Activated T-helper 1 cell treated with anti-CD3 and anti-CD28 coated beads, Interleukin-12 subunit alpha, Interleukin-12 subunit beta, Interleukin-2, Interleukin-4 antibody, amounts not matched to agents 30 ng/mL and 10 ng/mL and 1 ng/mL, durations not matched to agents 14 hours and 24 hours and 36 hours (primary cell): Measurements from ENCODE around the gene ATP7B. TPM values are rescaled to one million over a fixed set of nuclear protein-coding genes. Genes with fewer than 3 reads are reported as not detected.
"Not testable (repeated sequence)": the region's sequence is repeated elsewhere in the genome, so short reads cannot be mapped to it uniquely, and the experiment has no call there.

Experiments
- DNase-seq: peaks from one replicate; pipeline ENCODE4 v3.0.0; 2021; ENCODE audit warnings: low spot score
- H3K27ac Mint-ChIP-seq: one replicate; pipeline ENCODE4 v1.8.0; 2021; ENCODE audit warnings: mild to moderate bottlenecking, mixed read lengths
- H3K27me3 Mint-ChIP-seq: one replicate; pipeline ENCODE4 v1.8.0; 2022; ENCODE audit warnings: mild to moderate bottlenecking, moderate library complexity, mixed read lengths; ENCODE audit not compliant: insufficient read depth
- H3K36me3 Mint-ChIP-seq: one replicate; pipeline ENCODE4 v1.8.0; 2021; ENCODE audit warnings: low read depth, mixed read lengths
- H3K4me1 Mint-ChIP-seq: one replicate; pipeline ENCODE4 v1.8.0; 2021; ENCODE audit warnings: low read depth, mixed read lengths
- H3K4me3 Mint-ChIP-seq: one replicate; pipeline ENCODE4 v1.8.0; 2021; ENCODE audit warnings: mild to moderate bottlenecking, moderate library complexity, mixed read lengths
- H3K9me3 Mint-ChIP-seq: one replicate; pipeline ENCODE4 v1.8.0; 2021; ENCODE audit warnings: mixed read lengths
- intact Hi-C: fragments of 100-400 bp; cut with micrococcal nuclease; formaldehyde crosslinking; loops from one replicate; pipeline ENCODE4 v1.15.1; 2024
- total RNA-seq: library from RNA; stranded (reverse); gene quantifications from 2 replicates; pipeline ENCODE4 v1.2.3, GENCODE V29; 2022

ATP7B gene
- total RNA-seq, 1 donor from 2014 or later: 1.1 TPM

- intact Hi-C loops: no loop called here
- Mint-ChIP-seq H3K9me3 (no peaks in the 10 kb centered on the region), H3K4me1 (no peaks in the 10 kb centered on the region), H3K27me3 (peaks cover 28% of the 10 kb centered on the region), H3K36me3 (no peaks in the 10 kb centered on the region), H3K4me3 (no peak overlapping the region), H3K27ac (no peak overlapping the region)
- DNase-seq: no peak
Measured at GRCh38 chr13:52002361-52002760, 8.9 kb downstream of the ATP7B start.

GRCh38 chr13:52001120-52001731, 10.0 kb downstream of the ATP7B start:
- H3K4me1 Mint-ChIP-seq: no peaks in the 10 kb centered on the region
- H3K4me3 Mint-ChIP-seq: no peak overlapping the region
- no peak overlapping the region for H3K27ac Mint-ChIP-seq
- no peaks in the 10 kb centered on the region for H3K9me3 Mint-ChIP-seq
- intact Hi-C loops: loop anchor here (1.0 kb wide), 5 partner anchors 10 to 449 kb away; partner anchors contain the start of genes ATP7B and VPS36
- no peak for DNase-seq
- H3K36me3 Mint-ChIP-seq: no peaks in the 10 kb centered on the region
- peaks cover 22% of the 10 kb centered on the region for H3K27me3 Mint-ChIP-seq

- H3K36me3 Mint-ChIP-seq: no peaks in the 10 kb centered on the region
- no peak for DNase-seq
- intact Hi-C loops: no loop called here
- no peak overlapping the region for H3K4me3 Mint-ChIP-seq
- no peak overlapping the region for H3K27ac Mint-ChIP-seq
- H3K9me3 Mint-ChIP-seq: no peaks in the 10 kb centered on the region
- peaks cover 22% of the 10 kb centered on the region for H3K27me3 Mint-ChIP-seq
- H3K4me1 Mint-ChIP-seq: no peaks in the 10 kb centered on the region
Measured at GRCh38 chr13:51999921-52000320, 11.3 kb downstream of the ATP7B start.

- Mint-ChIP-seq H3K27ac (no peak overlapping the region), H3K9me3 (no peaks in the 10 kb centered on the region), H3K4me1 (no peaks in the 10 kb centered on the region), H3K36me3 (no peaks in the 10 kb centered on the region), H3K27me3 (peaks cover 22% of the 10 kb centered on the region), H3K4me3 (no peak overlapping the region)
- no peak for DNase-seq
- intact Hi-C loops: no loop called here
Measured at GRCh38 chr13:51999510-51999911, 11.7 kb downstream of the ATP7B start.

GRCh38 chr13:51998723-51999509, 12.3 kb downstream of the ATP7B start:
- intact Hi-C loops: no loop called here
- Mint-ChIP-seq H3K4me3 (no peak overlapping the region), H3K27ac (no peak overlapping the region), H3K9me3 (no peaks in the 10 kb centered on the region), H3K27me3 (peaks cover 22% of the 10 kb centered on the region), H3K36me3 (no peaks in the 10 kb centered on the region), H3K4me1 (no peaks in the 10 kb centered on the region)
- no peak for DNase-seq

GRCh38 chr13:51997641-51998330, 13.5 kb downstream of the ATP7B start:
- no peaks in the 10 kb centered on the region for H3K9me3 Mint-ChIP-seq
- no peaks in the 10 kb centered on the region for H3K4me1 Mint-ChIP-seq
- H3K36me3 Mint-ChIP-seq: no peaks in the 10 kb centered on the region
- DNase-seq: no peak
- intact Hi-C loops: no loop called here
- peaks cover 28% of the 10 kb centered on the region for H3K27me3 Mint-ChIP-seq
- H3K4me3 Mint-ChIP-seq: no peak overlapping the region
- H3K27ac Mint-ChIP-seq: no peak overlapping the region

GRCh38 chr13:51997186-51997585, 14.1 kb downstream of the ATP7B start:
- peaks cover 28% of the 10 kb centered on the region for H3K27me3 Mint-ChIP-seq
- H3K4me1 Mint-ChIP-seq: no peaks in the 10 kb centered on the region

GRCh38 chr13:51996641-51997040, 14.6 kb downstream of the ATP7B start:
- Mint-ChIP-seq H3K4me3 (no peak overlapping the region), H3K9me3 (no peaks in the 10 kb centered on the region), H3K27me3 (peaks cover 28% of the 10 kb centered on the region), H3K36me3 (no peaks in the 10 kb centered on the region), H3K4me1 (no peaks in the 10 kb centered on the region), H3K27ac (no peak overlapping the region)
- intact Hi-C loops: no loop called here
- DNase-seq: no peak

More at GRCh38 chr13:51997186-51997585, 14.1 kb downstream of the ATP7B start:
- no peak overlapping the region for H3K4me3 Mint-ChIP-seq
- H3K9me3 Mint-ChIP-seq: no peaks in the 10 kb centered on the region
- intact Hi-C loops: no loop called here
- H3K27ac Mint-ChIP-seq: no peak overlapping the region
- no peak for DNase-seq
- no peaks in the 10 kb centered on the region for H3K36me3 Mint-ChIP-seq

- H3K4me3 Mint-ChIP-seq: no peak overlapping the region
- DNase-seq: no peak
- intact Hi-C loops: no loop called here
- H3K36me3 Mint-ChIP-seq: no peaks in the 10 kb centered on the region
- peaks cover 30% of the 10 kb centered on the region for H3K27me3 Mint-ChIP-seq
- no peaks in the 10 kb centered on the region for H3K4me1 Mint-ChIP-seq
- no peaks in the 10 kb centered on the region for H3K9me3 Mint-ChIP-seq
- no peak overlapping the region for H3K27ac Mint-ChIP-seq
Measured at GRCh38 chr13:51995677-51996551, 15.3 kb downstream of the ATP7B start.

GRCh38 chr13:51993713-51994112, 17.5 kb downstream of the ATP7B start:
- no peaks in the 10 kb centered on the region for H3K9me3 Mint-ChIP-seq
- H3K27ac Mint-ChIP-seq: no peak overlapping the region
- H3K4me1 Mint-ChIP-seq: no peaks in the 10 kb centered on the region
- no peaks in the 10 kb centered on the region for H3K36me3 Mint-ChIP-seq
- no peak for DNase-seq
- intact Hi-C loops: no loop called here
- peaks cover 22% of the 10 kb centered on the region for H3K27me3 Mint-ChIP-seq
- H3K4me3 Mint-ChIP-seq: no peak overlapping the region

- Mint-ChIP-seq H3K27me3 (peaks cover 27% of the 10 kb centered on the region), H3K4me1 (no peaks in the 10 kb centered on the region), H3K36me3 (no peaks in the 10 kb centered on the region), H3K9me3 (no peaks in the 10 kb centered on the region), H3K4me3 (no peak overlapping the region), H3K27ac (no peak overlapping the region)
- intact Hi-C loops: no loop called here
- DNase-seq: no peak
Measured at GRCh38 chr13:51988988-51989618, 22.1 kb downstream of the ATP7B start.

- H3K36me3 Mint-ChIP-seq, intact Hi-C loops: not testable (repeated sequence)
Measured at GRCh38 chr13:51984904-51985303, 26.3 kb downstream of the ATP7B start.

More at GRCh38 chr13:51984904-51985303, 26.3 kb downstream of the ATP7B start:
- not testable (repeated sequence) for H3K4me1 Mint-ChIP-seq, H3K27ac Mint-ChIP-seq, H3K9me3 Mint-ChIP-seq, DNase-seq, H3K4me3 Mint-ChIP-seq
- H3K27me3 Mint-ChIP-seq: peaks cover 17% of the 10 kb centered on the region
